GM23338 (cell line): ENCODE measurements around the gene TEX26.

ENCODE experiments used
- CREB1 ChIP-seq: fragments of 250-450 bp; sonication (Bioruptor Pico); IDR thresholded peaks from 2 replicates; pipeline ENCODE4 v1.5.0; 2020; ENCODE audit warnings: low read depth, mild to moderate bottlenecking, moderate library complexity
- CTCF ChIP-seq, 2 experiments: fragments of 200-600 bp in 1 of 2; sonication (generic) in 1 of 2; conservative IDR thresholded peaks; 2 replicates each; pipeline versions ENCODE4 v1.5.1 to v1.6.1; 2016 to 2017; ENCODE audit warnings: antibody characterized with exemption in 2 of 2, low read depth in 2 of 2, mild to moderate bottlenecking in 2 of 2, moderate library complexity in 1 of 2
- ETS1 ChIP-seq: IDR thresholded peaks from 2 replicates; pipeline ENCODE4 v1.6.1; 2016; ENCODE audit warnings: antibody characterized with exemption
- EZH2 ChIP-seq: fragments of 200-600 bp; sonication (generic); IDR thresholded peaks from one replicate; pipeline ENCODE4 v1.8.0; 2017; ENCODE audit warnings: antibody characterized with exemption, mild to moderate bottlenecking, low read depth; ENCODE audit not compliant: unreplicated experiment
- EZH2phosphoT487 ChIP-seq: fragments of 200-600 bp; sonication (generic); IDR thresholded peaks from one replicate; pipeline ENCODE4 v1.8.1; 2018; ENCODE audit warnings: antibody characterized with exemption; ENCODE audit not compliant: unreplicated experiment
- JUNB ChIP-seq: IDR thresholded peaks from one replicate; pipeline ENCODE4 v1.6.1; 2016; ENCODE audit warnings: antibody characterized with exemption; ENCODE audit not compliant: unreplicated experiment
- POLR2AphosphoS5 ChIP-seq: IDR thresholded peaks from 2 replicates; pipeline ENCODE4 v1.6.1; 2016; ENCODE audit warnings: antibody characterized with exemption, low read depth
- REST ChIP-seq: IDR thresholded peaks from one replicate; pipeline ENCODE4 v1.6.1; 2018; ENCODE audit warnings: antibody characterized with exemption; ENCODE audit not compliant: unreplicated experiment
- ZNF331 ChIP-seq: fragments of 250-450 bp; sonication (Bioruptor Pico); IDR thresholded peaks from 2 replicates; pipeline ENCODE4 v1.5.0; 2020; ENCODE audit warnings: low read depth, mild to moderate bottlenecking, moderate library complexity
- ZNF462 ChIP-seq: fragments of 250-450 bp; sonication (Bioruptor Pico); IDR thresholded peaks from 2 replicates; pipeline ENCODE4 v1.5.0; 2020; ENCODE audit warnings: mild to moderate bottlenecking, moderate library complexity

- TF ChIP-seq CTCF (conservative IDR thresholded peaks at IDR 0.05; ENCODE audit: low read depth in 2 of 2) = no peak
- no peak for TF ChIP-seq EZH2phosphoT487
- no peak for TF ChIP-seq EZH2
- no peak for TF ChIP-seq JUNB
- no peak for TF ChIP-seq REST
- no peak for TF ChIP-seq ETS1
- no peak for TF ChIP-seq POLR2AphosphoS5
- TF ChIP-seq ZNF462 (CRISPR knock-in tag) = no peak
- no peak for TF ChIP-seq CREB1 (CRISPR knock-in tag)
- no peak for TF ChIP-seq ZNF331 (CRISPR knock-in tag)
Observed at GRCh38 chr13:30916991-30917390, 15.5 kb upstream of the TEX26 start.
